Hepatocyte (in vitro differentiated cells): ENCODE results near the gene NFIX.

Source experiments
- EZH2 ChIP-seq: fragments of 200-600 bp; sonication (generic); IDR thresholded peaks from 2 replicates; pipeline ENCODE4 v1.6.1; 2016; ENCODE audit warnings: antibody characterized with exemption, mild to moderate bottlenecking, borderline replicate concordance
- TF ChIP-seq, protein P1 (sequence below): fragments of 200-600 bp; sonication (generic); IDR thresholded peaks from 2 replicates; pipeline ENCODE4 v1.5.1; 2016; ENCODE audit warnings: antibody characterized with exemption, mild to moderate bottlenecking; ENCODE audit not compliant: poor library complexity

- TF ChIP-seq, protein P1, sequence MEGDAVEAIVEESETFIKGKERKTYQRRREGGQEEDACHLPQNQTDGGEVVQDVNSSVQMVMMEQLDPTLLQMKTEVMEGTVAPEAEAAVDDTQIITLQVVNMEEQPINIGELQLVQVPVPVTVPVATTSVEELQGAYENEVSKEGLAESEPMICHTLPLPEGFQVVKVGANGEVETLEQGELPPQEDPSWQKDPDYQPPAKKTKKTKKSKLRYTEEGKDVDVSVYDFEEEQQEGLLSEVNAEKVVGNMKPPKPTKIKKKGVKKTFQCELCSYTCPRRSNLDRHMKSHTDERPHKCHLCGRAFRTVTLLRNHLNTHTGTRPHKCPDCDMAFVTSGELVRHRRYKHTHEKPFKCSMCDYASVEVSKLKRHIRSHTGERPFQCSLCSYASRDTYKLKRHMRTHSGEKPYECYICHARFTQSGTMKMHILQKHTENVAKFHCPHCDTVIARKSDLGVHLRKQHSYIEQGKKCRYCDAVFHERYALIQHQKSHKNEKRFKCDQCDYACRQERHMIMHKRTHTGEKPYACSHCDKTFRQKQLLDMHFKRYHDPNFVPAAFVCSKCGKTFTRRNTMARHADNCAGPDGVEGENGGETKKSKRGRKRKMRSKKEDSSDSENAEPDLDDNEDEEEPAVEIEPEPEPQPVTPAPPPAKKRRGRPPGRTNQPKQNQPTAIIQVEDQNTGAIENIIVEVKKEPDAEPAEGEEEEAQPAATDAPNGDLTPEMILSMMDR = no peak
- TF ChIP-seq EZH2 = no peak
These were observed 36.8 kb downstream of the NFIX start for GRCh38 chr19:13031917-13032623.
